COLO829 (cell line): Measurements from ENCODE around the gene FUNDC2.
A peak's percentile ranks its signal among the peaks of the same experiment; 100 is the strongest.

Experiments
- DNase-seq: peaks from one replicate; pipeline ENCODE4 v3.0.0; 2012; ENCODE audit warnings: low spot score

FUNDC2 gene

DNA sequence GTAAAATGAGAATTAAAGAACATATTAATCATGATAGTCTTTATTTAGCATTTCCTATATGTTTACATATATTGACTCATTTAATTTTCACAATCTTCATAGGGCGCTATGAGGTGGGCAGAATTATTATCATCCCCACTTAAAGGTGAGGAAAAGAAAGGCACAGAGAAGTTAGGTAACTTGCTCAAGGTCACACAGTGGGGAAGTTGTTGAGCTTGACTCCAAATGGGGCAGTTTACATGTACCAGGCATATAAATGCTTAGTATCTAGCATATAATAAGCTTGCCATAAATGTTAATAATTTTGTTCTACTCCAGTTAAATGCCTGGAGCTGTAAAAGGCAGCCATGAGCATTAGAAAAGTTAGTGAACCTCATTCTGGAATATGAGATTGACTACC, 42.8 kb downstream of the FUNDC2 start:
- no peak for DNase-seq

GRCh38 chrX:155070038-155070437, 43.4 kb downstream of the FUNDC2 start:
- no peak for DNase-seq

GRCh38 chrX:155070663-155070974, 44.0 kb downstream of the FUNDC2 start:
- DNase-seq, result no peak

DNA sequence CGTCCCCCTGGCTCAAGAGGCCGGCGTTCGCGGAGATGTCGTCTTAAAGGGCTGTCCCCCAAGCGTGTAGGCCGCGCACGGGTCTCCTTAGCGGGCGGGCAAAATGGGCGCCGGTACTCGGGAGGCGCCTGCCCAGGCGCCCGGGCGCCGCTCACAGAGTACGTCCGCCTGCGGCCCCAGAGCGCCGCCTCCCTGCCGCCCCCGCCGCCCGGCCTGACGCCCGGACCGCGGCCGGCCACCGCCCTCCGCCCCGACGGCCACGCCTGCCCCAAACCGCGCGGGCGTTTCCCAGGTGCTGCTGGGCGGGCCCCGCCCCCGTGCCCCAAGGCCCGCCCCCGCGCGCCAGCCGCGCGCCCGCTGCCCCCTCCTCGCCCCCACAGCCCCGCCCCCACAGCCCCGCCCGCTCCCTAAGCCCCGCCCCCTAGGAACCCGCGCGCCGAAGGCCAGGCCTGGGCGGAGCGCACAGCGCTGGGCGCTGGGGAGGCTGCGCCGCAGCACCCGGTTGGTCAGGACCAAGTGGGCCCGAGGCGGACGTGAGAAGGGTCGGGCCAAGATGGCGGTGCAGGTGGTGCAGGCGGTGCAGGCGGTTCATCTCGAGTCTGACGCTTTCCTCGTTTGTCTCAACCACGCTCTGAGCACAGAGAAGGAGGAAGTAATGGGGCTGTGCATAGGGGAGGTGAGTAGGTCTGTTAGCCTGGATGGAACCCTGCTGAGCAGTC, 44.5 kb downstream of the FUNDC2 start, which contains the start of the genes BRCC3, CMC4 and MTCP1:
BRCC3 (plus strand) TSS at position 534 of the 719 bp plus-strand sequence; CDS start at position 554, 20 bp downstream.
CMC4 (minus strand) TSS at position 162 of the 719 bp plus-strand sequence. CDS start 7,113 bp downstream, outside the sequence.
MTCP1 (minus strand) TSS at position 162 of the 719 bp plus-strand sequence. CDS start 5,126 bp downstream, outside the sequence.
- peak; percentile 84 for DNase-seq

- no peak for DNase-seq
Observed at GRCh38 chrX:155071694-155072280, 45.1 kb downstream of the FUNDC2 start.

DNA sequence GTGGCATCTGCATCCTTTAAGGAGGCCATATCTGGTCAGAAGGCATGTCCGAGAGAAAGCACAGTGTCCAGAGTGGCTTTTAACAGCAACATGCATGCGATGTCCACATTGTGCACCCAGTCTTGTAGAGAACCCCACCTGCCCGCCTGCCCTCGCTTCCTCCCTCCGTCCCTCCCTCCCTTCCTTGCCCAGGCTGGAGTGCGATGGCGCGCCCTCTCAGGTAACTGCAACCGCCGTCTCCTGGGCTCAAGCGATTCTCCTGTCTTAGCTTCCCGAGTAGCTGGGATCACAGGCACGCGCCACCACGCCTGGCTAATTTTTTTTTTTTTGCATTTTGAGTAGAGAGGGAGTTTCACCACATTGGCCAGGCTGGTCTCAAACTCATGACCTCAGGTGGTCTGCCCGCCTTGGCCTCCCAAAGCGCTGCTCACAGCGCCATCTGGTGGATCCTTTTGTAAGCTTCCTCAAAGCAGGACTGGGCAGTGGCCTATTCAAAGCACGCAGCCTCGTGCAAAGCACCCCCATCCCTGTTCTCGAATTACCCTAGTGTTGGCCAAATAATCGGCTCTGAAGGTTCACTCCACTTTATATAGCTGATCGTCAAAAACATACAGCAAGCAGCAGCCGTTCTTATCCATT, 59.7 kb downstream of the FUNDC2 start:
- DNase-seq, result no peak

DNA sequence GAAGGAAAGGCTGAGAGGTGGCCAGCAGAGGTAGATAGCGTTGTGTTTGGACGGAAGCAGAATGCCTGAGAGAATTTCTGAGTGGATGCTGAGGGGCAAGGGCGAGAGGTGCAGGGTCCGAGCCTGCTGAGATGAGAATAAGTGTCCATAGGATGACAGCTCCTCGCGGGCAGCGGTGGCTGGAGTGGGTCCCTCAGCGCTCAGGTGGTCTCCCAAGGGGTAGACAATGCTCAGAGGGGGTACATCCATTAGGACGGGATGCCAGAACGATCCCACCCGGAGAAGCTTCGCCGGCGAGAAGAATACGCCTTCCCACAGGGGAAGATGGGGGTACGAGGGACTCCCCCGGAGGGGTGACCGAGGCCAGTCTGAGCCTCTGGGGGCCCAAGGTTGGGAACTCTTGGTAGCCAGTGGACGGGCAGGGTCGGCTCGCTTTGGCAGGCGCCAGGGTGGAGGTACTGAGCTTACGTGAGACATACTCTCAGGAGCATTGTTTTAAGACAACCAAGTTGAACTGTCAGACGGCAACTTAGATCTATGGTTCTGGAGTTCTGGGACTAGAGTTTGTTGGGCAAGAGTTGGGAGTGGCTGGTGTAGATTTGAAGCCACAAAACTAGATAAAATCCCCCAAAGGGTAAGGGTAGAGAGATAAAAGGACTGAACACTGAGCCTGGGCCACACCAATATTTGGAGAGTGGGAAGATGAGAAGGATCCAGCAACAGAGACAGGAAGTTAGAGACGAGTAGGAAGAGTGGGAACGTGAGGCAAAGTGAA, 60.5 kb downstream of the FUNDC2 start:
- no peak for DNase-seq

DNA sequence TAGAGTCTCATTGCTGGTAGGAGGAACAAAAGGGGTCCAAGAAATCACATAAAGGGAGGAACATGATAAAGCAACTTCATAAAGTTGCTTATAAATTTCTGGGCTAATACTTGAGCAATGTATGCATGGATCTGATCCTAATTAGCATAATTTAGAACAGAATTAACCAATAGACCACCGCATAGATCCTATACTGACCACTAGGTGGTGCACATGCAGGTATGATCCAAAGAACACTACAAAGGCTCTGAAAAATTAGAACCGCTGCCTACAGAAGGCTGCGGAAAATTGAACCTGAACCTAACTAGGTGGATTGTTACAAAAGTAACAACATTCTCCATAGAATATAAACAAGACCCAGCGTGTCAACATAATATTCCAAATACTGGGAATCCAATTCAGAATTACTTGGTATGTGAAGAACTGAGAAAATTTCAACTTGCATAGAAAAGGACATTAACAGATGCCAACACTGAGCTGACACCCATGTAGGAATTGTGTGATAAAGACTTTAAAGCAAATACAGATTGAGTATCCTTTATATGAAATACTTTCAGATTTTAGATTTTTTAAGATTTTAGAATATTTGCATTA, 67.9 kb downstream of the FUNDC2 start:
- DNase-seq, result peak; percentile 15

- DNase-seq, result no peak
Observed at GRCh38 chrX:155105919-155106318, 79.3 kb downstream of the FUNDC2 start.

- DNase-seq, result no peak
Observed at GRCh38 chrX:155108427-155108826, 81.8 kb downstream of the FUNDC2 start.
